Measurements from ENCODE around the gene CAMTA1.
"Not testable (repeated sequence)": the region's sequence is repeated elsewhere in the genome, so short reads cannot be mapped to it uniquely, and the experiment has no call there.

CAMTA1 gene

GRCh38 chr1:7109901-7110300 lies 324.6 kb downstream of the CAMTA1 start:
- no peak for DNase-seq (ENCODE audit: low spot score)

DNA sequence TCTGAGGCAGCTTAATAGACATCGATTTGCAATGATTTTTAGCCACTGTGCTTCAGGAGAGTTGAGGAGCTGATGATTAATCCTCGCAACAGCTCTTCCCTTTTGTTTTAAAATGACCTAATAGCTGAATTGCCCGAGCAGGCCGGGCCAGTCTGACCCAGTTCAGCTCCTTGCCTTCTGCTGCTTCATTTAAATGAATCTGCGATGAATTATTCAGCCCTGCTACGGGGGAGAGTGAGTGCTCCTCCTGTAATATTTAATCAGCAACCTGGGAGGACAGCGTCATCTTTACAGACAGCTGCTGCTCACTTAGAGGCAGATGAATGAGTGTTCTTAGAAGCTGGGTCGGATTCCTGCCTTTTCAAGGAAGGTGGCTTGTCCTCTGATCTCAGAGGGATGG lies 325.1 kb downstream of the CAMTA1 start:
- DNase-seq (ENCODE audit: low spot score) = no peak

GRCh38 chr1:7111853-7112252 lies 326.6 kb downstream of the CAMTA1 start:
- DNase-seq (ENCODE audit: low spot score) = no peak

DNA sequence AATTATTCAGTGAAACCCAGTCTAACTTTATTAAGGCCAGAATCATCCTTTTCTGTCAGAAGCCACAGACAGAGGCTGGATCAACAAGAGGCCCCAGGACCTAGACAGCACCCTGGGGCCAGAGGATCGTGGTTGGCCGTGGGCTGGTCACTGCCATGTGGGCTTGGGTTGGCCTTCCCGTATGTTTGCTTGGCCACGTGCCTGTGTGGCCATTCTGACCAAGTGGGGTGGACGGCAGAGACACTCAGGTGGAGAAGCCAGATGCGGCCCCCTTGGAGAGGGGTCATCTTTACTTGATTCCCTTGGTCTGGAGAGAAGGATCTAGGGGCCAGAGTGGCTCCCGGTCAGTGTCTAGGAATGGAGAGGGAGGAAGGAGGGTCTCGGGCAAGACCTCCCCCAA lies 327.9 kb downstream of the CAMTA1 start:
- DNase-seq (ENCODE audit: low spot score) = no peak

GRCh38 chr1:7113822-7114221 lies 328.6 kb downstream of the CAMTA1 start:
- no peak for DNase-seq (ENCODE audit: low spot score)

DNA sequence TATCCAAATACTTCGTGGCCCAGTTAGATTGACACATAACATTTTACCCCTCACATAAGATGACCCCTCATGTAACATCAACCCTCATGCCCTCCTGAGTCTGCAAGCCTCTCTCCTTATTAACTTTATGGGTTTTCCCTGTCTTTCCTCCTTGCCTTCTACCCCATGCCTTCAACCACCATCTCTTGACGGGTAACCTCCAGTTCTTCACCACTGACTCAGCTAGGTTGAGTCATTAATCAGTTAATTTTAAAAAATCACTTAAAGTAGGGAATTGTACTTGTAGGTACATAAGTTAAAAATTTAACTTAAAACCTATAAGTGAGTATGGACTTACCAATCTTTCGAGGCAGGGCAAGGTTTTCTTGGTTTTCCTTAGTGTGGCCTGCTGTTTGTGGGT lies 330.7 kb downstream of the CAMTA1 start:
- DNase-seq (ENCODE audit: low spot score) = no peak

- peak; percentile 19 for DNase-seq (ENCODE audit: low spot score)
These were observed 332.4 kb downstream of the CAMTA1 start for GRCh38 chr1:7117399-7118281.

DNA sequence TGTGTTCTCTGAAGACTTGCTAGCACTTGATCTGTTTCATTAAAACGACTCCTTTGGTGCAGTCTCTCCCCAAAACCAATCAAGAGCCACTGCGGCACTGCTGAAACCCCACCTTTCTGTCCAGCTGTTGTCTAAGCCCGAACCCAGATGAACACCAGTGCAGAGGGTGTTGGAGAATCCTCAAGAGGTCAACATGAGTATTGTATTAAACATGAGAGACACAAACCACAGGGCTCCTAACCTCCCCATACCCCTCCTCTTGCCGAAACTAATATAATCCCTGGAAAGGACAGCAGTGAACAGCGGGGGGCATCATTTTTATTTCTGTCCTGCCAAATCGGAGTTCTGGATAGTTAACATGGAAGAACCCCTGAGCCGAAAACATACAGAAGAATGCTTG lies 333.9 kb downstream of the CAMTA1 start:
- no peak for DNase-seq (ENCODE audit: low spot score)

DNA sequence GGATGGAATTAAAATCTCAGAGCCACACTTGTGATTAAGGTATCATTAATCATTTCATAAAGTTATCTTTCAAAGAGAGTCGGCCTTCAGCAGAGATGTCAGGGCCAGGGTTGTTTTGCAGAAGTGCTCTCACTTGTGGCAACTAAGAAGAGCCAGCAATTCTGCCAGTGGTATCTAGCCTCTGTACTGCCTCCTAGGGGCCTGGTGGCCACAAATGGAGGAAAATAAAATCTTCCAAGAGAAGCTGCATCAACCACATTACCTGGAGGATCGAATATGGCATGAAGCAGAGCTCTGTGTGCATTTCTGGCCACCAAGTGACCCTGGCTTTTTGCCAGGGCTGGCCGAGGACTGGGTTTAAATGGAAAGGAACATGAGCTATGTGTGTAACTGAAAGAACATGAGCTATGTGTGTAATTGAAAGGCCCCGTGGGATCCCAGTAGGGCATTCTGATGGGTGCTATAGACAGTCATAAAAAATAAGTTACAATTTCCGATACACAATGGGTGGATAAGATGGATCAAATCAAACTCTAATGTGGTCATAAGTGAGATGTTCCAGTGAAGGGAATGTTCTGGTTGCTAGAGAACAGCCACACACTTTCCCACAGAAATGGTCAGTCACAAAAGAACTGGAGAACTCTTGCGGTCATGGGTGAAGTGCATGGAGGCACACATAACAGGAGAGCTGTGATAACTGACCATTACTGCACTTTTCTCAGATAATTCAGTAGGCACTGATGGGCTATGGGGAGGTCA lies 335.8 kb downstream of the CAMTA1 start:
- DNase-seq (ENCODE audit: low spot score) = no peak

- DNase-seq (ENCODE audit: low spot score) = no peak
These were observed 336.4 kb downstream of the CAMTA1 start for GRCh38 chr1:7121622-7121988.

GRCh38 chr1:7127322-7128075 lies 342.2 kb downstream of the CAMTA1 start:
- no peak for DNase-seq (ENCODE audit: low spot score)

DNA sequence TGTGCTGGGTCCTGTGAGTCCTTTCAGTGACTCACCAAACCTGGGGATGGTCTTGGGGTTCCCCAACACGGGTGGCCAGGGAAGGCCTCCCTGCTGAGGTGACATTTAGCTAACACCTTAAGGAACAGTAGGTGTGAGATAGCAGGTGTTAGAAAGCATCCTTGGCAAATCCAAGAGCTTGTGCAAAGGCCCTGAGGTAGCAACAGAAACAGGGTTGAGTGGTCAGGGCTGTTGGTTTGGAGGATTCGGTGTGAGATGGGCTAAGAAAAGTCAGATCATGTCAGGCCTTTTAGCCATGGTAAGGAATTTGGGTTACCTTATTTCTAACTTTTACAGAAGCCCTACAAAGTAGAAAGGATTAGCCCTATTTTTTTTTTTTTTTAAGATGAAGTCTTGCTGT lies 343.0 kb downstream of the CAMTA1 start:
- DNase-seq (ENCODE audit: low spot score) = no peak

DNA sequence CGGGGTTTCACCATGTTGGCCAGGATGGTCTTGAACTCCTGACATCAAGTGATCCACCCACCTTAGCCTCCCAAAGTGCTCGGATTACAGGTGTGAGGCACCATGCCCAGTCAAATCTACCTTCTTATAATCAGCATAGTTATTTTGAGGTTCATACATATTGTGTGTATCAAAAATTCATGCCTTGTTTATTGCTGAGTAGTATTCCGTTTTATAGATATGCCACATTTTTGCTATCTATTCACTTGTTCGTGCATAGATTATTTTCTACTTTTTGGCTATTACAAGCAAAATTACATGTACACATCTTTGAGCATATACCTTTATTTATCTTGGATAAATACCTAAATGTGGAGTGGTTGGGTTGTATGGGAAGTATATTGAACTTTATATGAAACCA lies 344.9 kb downstream of the CAMTA1 start:
- DNase-seq (ENCODE audit: low spot score) = no peak

GRCh38 chr1:7135493-7135892 lies 350.2 kb downstream of the CAMTA1 start:
- DNase-seq (ENCODE audit: low spot score) = no peak

DNA sequence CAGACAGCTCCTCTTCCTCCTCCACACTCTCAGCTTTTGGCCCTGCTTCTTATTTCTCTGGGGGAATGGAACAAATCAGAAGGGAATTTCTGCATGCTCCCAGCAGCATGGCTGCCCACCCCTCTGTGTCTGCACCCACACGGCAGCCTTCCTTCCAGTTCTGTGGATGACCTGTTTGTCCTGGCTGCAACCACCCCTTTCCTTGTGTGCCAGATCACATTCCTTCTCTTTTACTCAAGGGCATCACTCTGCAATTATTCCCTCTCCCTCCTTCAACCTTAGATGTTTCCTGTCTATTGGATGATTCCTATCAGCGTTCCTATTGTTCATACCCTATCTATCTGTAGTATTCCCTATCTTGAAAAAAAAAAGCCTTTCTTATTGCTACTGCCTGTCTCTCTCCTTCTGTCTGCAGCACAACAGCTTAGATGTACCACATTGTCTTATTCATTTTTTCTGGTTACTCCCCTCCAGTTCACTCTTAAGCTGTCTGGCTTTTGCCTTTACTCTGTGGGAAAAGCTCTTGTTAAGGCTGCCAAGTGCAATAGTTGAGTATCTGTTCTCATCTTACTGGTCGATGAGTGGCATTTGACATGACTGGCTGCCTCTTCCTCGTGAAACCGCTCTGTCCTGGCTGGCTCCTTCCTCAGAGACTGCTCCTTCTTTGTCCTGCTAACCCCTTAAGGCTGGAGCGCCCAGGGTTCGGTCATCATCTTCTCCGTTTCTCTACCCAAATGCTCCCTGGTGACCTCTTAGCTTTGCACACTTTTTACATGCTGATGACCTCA lies 351.1 kb downstream of the CAMTA1 start:
- no peak for DNase-seq (ENCODE audit: low spot score)

- no peak for DNase-seq (ENCODE audit: low spot score)
These were observed 355.0 kb downstream of the CAMTA1 start for GRCh38 chr1:7140251-7140650.

DNA sequence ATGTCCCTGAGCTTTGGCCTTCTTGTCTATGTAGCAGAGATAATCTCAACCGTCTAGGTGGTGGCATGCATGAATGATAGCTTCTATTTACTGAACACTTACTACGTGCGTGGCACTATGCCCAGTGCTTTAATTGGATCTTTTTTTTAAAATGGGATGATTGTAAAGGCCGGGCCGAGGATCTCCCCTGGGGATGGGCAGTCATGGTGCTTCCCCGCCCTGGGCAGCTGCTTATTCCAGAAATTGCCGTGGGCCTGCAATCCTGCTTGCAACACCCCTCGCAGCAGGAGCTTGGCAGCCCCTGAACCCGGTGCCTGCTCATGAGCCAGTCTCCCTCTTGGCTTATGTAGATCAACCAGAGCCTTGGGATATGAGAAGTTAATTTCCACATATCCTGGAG lies 360.7 kb downstream of the CAMTA1 start:
- no peak for DNase-seq (ENCODE audit: low spot score)

GRCh38 chr1:7146710-7147109 lies 361.5 kb downstream of the CAMTA1 start:
- DNase-seq (ENCODE audit: low spot score) = no peak

- DNase-seq (ENCODE audit: low spot score) = not testable (repeated sequence)
These were observed 362.5 kb downstream of the CAMTA1 start for GRCh38 chr1:7147581-7148282.

DNA sequence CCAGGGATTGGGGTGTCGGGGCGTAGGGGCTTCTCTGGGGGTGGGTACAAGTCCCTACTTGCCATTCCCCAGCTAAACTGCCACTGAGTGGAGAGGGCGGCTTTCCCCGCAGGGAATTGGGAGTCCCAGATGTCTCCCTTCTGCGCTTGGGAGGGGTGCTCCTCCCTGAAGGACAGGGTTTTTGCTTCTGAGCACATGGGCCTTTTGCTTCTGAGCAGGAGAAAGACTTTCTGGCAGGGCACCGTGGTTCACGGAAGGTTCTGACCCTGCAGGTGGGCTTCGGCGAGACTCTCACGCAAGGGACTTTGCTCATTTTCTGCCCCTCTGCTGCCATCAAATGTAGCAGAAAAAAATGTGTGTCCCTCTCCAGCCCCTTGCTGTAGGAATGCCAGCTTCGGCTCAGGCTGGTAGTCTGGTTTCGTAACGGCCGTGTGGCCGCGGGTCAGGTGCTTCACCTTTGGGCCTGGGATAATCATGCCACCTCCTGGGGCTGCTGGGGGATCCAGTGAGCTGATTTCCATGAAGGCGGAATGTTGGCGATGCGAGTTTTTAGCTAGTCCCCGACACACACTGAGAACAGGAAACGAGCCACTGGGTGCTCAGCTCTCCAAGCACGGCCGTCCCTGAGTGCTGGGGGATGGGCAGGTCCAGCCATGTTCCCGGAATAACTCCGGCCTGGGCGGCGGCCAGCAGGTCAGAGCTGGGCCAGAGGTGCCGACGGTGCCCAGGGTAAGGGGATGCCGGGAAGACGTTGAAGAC lies 364.0 kb downstream of the CAMTA1 start:
- DNase-seq (ENCODE audit: low spot score) = peak; percentile 41
